ENCODE results near the gene ZBTB49. TPM values are rescaled to one million over a fixed set of nuclear protein-coding genes. Genes with fewer than 3 reads are reported as not detected.

Gene ZBTB49
- total RNA-seq, 5 donors from 2014 or later (not counting 1 experiment from before 2014, with no cell fraction given) = 7.9 to 17.1 (median 11.4) TPM

DNA sequence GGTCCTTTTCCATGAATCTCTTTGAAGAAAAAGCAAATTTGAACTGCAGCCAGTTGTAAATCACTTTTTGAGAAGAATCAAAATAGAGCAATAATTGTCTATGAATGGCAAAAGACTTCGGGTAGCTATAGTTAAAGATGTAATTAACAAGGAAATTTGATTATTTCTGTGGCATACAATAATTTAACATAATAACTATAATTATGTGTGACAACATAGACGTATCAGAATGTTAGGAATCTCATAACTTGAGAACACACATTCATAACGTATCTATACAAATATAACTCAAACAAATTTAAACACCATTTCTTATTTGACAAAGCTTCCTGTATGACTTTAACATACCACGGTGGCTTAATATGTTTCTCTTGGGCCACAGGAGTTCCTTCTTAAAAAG lies 60.9 kb downstream of the ZBTB49 start:
- H3K9me3 Mint-ChIP-seq = peaks cover 0 to 4% (median 0%) of the 10 kb centered on the region in 3 donors
- H3K36me3 ChIP-seq (ENCODE audit: control insufficient read depth in 2 of 2, extremely low read depth in 1 of 2, insufficient read depth in 1 of 2, low read length in 1 of 2) = no peaks in the 10 kb centered on the region
- POLR2A ChIA-PET = no interaction called here
- no peaks in the 10 kb centered on the region for H3K9me3 ChIP-seq
- H3K4me3 Mint-ChIP-seq = no peak overlapping the region
- H3K4me1 Mint-ChIP-seq = peaks cover 25 to 27% (median 26%) of the 10 kb centered on the region in 3 donors
- H3K27ac Mint-ChIP-seq = no peak overlapping the region
- no peaks in the 10 kb centered on the region for H3K27me3 Mint-ChIP-seq
- H3K27ac ChIP-seq (ENCODE audit: low read length) = no peak overlapping the region
- WGBS (ENCODE audit: insufficient coverage) = no CpG with 5 or more reads among the region's 4 CpGs
- no peak for ATAC-seq (replicated peaks in 1 of 4)
- H3K4me3 ChIP-seq (ENCODE audit: control insufficient read depth in 1 of 2, extremely low read depth in 1 of 2, low read length in 1 of 2) = no peak overlapping the region
- H3K36me3 Mint-ChIP-seq = no peaks in the 10 kb centered on the region
- peaks cover 2 to 20% of the 10 kb centered on the region in 2 experiments for H3K4me1 ChIP-seq (ENCODE audit: control insufficient read depth in 1 of 2, extremely low read depth in 1 of 2, insufficient read depth in 2 of 2, low read length in 2 of 2)
- CTCF ChIA-PET = no interaction called here
- DNase-seq = no peak
- no peaks in the 10 kb centered on the region for H3K27me3 ChIP-seq (replicated peaks in 1 of 2; ENCODE audit: control insufficient read depth in 2 of 2, extremely low read depth in 1 of 2, insufficient read depth in 2 of 2, low read length in 1 of 2)

DNA sequence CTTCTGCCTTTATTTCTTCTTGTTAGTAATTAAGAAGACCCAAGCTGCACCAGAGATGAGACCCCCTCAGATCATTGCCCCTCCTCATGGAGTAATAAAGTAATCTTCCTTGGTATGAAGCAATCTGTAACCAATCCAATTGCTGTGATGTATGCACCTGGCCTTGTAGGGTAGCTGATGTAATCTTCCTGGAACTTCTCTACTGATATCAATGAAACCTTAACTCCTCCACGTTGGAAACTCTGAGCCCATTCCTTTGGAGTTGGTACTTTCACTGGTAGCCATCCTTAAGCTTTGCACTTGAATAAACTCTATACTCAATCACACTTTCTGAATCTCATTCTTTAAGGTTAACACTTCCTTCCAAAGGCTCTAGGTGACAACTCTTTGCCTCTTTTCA lies 65.3 kb downstream of the ZBTB49 start:
- Histone ChIP-seq H3K9me3 (no peaks in the 10 kb centered on the region), H3K27me3 (replicated peaks in 1 of 2; ENCODE audit: control insufficient read depth in 2 of 2, extremely low read depth in 1 of 2, insufficient read depth in 2 of 2, low read length in 1 of 2) (peaks cover 0 to 18% of the 10 kb centered on the region in 2 experiments), H3K4me3 (ENCODE audit: control insufficient read depth in 1 of 2, extremely low read depth in 1 of 2, low read length in 1 of 2) (no peak overlapping the region), H3K4me1 (ENCODE audit: control insufficient read depth in 1 of 2, extremely low read depth in 1 of 2, insufficient read depth in 2 of 2, low read length in 2 of 2) (no peaks in the 10 kb centered on the region), H3K36me3 (ENCODE audit: control insufficient read depth in 2 of 2, extremely low read depth in 1 of 2, insufficient read depth in 1 of 2, low read length in 1 of 2) (no peaks in the 10 kb centered on the region), H3K27ac (ENCODE audit: low read length) (no peak overlapping the region)
- 25% methylated on average over 1 of the region's 1 CpG for WGBS (ENCODE audit: insufficient coverage)
- H3K9me3 Mint-ChIP-seq = no peaks in the 10 kb centered on the region
- ATAC-seq (replicated peaks in 1 of 4) (no peak), DNase-seq (no peak)
- no peak overlapping the region for H3K4me3 Mint-ChIP-seq
- CTCF ChIA-PET = no interaction called here
- no peak overlapping the region for H3K27ac Mint-ChIP-seq
- peaks cover 4 to 6% of the 10 kb centered on the region in 2 donors for H3K27me3 Mint-ChIP-seq
- no peaks in the 10 kb centered on the region for H3K36me3 Mint-ChIP-seq
- POLR2A ChIA-PET = no interaction called here
- peaks cover 0 to 2% (median 0%) of the 10 kb centered on the region in 3 donors for H3K4me1 Mint-ChIP-seq

DNA sequence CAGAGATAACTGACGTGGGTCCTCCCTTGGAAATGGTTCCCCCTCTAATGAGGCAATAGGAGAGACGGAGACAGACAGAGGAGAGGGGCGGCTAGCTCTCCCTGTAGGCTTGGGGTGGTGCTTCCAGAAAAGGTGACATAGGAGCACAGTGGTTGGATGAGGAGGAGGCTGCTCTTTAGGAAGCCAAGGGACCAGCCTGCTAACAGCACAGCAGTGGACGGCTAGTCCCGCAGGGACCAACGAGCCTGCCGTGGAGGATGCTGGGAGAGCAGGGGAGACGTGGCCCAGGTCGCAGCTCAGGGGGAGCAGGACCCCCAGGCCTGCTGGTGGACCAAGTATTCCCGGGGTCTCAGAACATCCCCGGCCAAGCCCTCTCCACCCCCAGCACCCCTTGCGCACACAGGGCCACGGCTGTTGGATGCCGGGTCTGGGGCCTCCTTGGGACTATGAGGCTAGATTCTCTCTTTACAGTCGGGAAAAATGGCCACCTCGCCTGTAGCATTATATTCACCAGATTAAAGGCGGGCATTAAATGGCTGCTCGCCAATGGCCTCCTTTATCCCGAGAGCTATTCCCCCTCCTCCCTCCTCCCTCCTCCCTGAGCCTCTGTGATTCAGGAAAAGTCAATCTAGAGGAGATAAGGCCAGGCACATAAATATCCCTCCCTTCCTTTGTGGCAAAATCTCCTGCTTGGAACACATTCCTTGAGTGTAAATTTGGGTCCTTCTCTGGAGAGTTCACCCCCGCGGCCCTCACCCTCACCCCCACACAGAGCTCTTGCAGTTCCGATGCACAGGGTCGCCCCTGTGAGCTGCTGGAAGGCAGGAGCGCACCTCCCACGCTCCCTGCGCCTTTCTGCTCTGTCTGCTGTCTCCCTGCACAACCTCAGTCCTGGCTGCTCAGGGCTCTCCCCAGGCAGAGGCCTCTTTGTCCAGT lies 66.3 kb downstream of the ZBTB49 start:
- DNase-seq (no peak), ATAC-seq (replicated peaks in 1 of 4) (no peak)
- no peak overlapping the region for H3K27ac ChIP-seq (ENCODE audit: low read length)
- H3K36me3 Mint-ChIP-seq = no peaks in the 10 kb centered on the region
- H3K4me3 ChIP-seq (ENCODE audit: control insufficient read depth in 1 of 2, extremely low read depth in 1 of 2, low read length in 1 of 2) = no peak overlapping the region
- peaks cover 4 to 11% of the 10 kb centered on the region in 2 donors for H3K27me3 Mint-ChIP-seq
- H3K36me3 ChIP-seq (ENCODE audit: control insufficient read depth in 2 of 2, extremely low read depth in 1 of 2, insufficient read depth in 1 of 2, low read length in 1 of 2) = no peaks in the 10 kb centered on the region
- H3K9me3 Mint-ChIP-seq = no peaks in the 10 kb centered on the region
- H3K9me3 ChIP-seq = no peaks in the 10 kb centered on the region
- H3K4me1 Mint-ChIP-seq = peaks cover 0 to 2% (median 0%) of the 10 kb centered on the region in 3 donors
- 78% methylated on average over 13 of the region's 26 CpGs for WGBS (ENCODE audit: insufficient coverage)
- CTCF ChIA-PET = interaction anchor here in 1 of 2 donors (0.5 kb wide), 1 partner anchor 104 kb away, joined by 3 read pairs; no protein-coding TSS in a partner anchor
- H3K27me3 ChIP-seq (replicated peaks in 1 of 2; ENCODE audit: control insufficient read depth in 2 of 2, extremely low read depth in 1 of 2, insufficient read depth in 2 of 2, low read length in 1 of 2) = peaks cover 0 to 20% of the 10 kb centered on the region in 2 experiments
- POLR2A ChIA-PET = interaction anchor here in 1 of 2 donors (0.5 kb wide), 1 partner anchor 1166 kb away, joined by 3 read pairs; no protein-coding TSS in a partner anchor
- no peaks in the 10 kb centered on the region for H3K4me1 ChIP-seq (ENCODE audit: control insufficient read depth in 1 of 2, extremely low read depth in 1 of 2, insufficient read depth in 2 of 2, low read length in 2 of 2)
- no peak overlapping the region for H3K4me3 Mint-ChIP-seq
- H3K27ac Mint-ChIP-seq = no peak overlapping the region

- DNase-seq = no peak
- Mint-ChIP-seq H3K36me3 (no peaks in the 10 kb centered on the region), H3K27ac (no peak overlapping the region), H3K9me3 (no peaks in the 10 kb centered on the region), H3K27me3 (peaks cover 12 to 16% of the 10 kb centered on the region in 2 donors), H3K4me1 (peaks cover 0 to 6% (median 4%) of the 10 kb centered on the region in 3 donors), H3K4me3 (no peak overlapping the region)
- Histone ChIP-seq H3K4me3 (ENCODE audit: control insufficient read depth in 1 of 2, extremely low read depth in 1 of 2, low read length in 1 of 2) (no peak overlapping the region), H3K4me1 (ENCODE audit: control insufficient read depth in 1 of 2, extremely low read depth in 1 of 2, insufficient read depth in 2 of 2, low read length in 2 of 2) (no peaks in the 10 kb centered on the region), H3K27me3 (replicated peaks in 1 of 2; ENCODE audit: control insufficient read depth in 2 of 2, extremely low read depth in 1 of 2, insufficient read depth in 2 of 2, low read length in 1 of 2) (peaks cover 0 to 20% of the 10 kb centered on the region in 2 experiments), H3K36me3 (ENCODE audit: control insufficient read depth in 2 of 2, extremely low read depth in 1 of 2, insufficient read depth in 1 of 2, low read length in 1 of 2) (no peaks in the 10 kb centered on the region), H3K9me3 (no peaks in the 10 kb centered on the region), H3K27ac (ENCODE audit: low read length) (no peak overlapping the region)
- no peak for ATAC-seq (replicated peaks in 1 of 4)
- 89% methylated on average over 5 of the region's 13 CpGs for WGBS (ENCODE audit: insufficient coverage)
- ChIA-PET CTCF (no interaction called here), POLR2A (no interaction called here)
Observed at GRCh38 chr4:4358093-4358854, 68.2 kb downstream of the ZBTB49 start.

DNA sequence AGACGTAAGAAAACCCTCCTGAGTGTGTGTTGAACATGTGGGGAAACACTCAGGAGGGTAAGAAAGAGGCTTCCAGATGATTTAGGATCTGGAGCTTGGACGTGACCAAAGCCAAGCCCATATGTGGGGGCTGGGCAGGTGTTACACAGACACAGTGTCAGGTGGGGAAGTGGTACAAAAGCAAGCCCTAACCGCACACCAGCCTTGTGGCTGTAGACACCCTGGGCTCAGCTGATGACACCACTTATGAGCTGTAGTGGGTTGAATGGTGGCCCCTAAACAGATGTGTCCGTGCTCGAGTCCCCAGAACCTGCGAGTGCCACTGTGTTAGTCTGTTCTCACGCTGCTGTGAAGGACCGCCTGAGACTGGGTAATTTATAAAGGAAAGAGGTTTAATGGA lies 71.8 kb downstream of the ZBTB49 start:
- POLR2A ChIA-PET = no interaction called here
- CTCF ChIA-PET = no interaction called here

GRCh38 chr4:4362991-4363697 lies 73.1 kb downstream of the ZBTB49 start:
- Mint-ChIP-seq H3K27me3 (peaks cover 13 to 22% of the 10 kb centered on the region in 2 donors), H3K9me3 (peaks cover 0 to 11% (median 7%) of the 10 kb centered on the region in 3 donors), H3K4me1 (peaks cover 0 to 6% (median 3%) of the 10 kb centered on the region in 3 donors), H3K27ac (no peak overlapping the region), H3K36me3 (no peaks in the 10 kb centered on the region), H3K4me3 (no peak overlapping the region)
- no peak for ATAC-seq (replicated peaks in 1 of 4)
- peaks cover 0 to 19% of the 10 kb centered on the region in 2 experiments for H3K27me3 ChIP-seq (replicated peaks in 1 of 2; ENCODE audit: control insufficient read depth in 2 of 2, extremely low read depth in 1 of 2, insufficient read depth in 2 of 2, low read length in 1 of 2)
- WGBS (ENCODE audit: insufficient coverage) = 91% methylated on average over 14 of the region's 16 CpGs
- H3K4me1 ChIP-seq (ENCODE audit: control insufficient read depth in 1 of 2, extremely low read depth in 1 of 2, insufficient read depth in 2 of 2, low read length in 2 of 2) = no peaks in the 10 kb centered on the region
- H3K36me3 ChIP-seq (ENCODE audit: control insufficient read depth in 2 of 2, extremely low read depth in 1 of 2, insufficient read depth in 1 of 2, low read length in 1 of 2) = no peaks in the 10 kb centered on the region
- no peaks in the 10 kb centered on the region for H3K9me3 ChIP-seq
- no peak for DNase-seq
- ChIA-PET POLR2A (no interaction called here), CTCF (interaction anchor here in 1 of 2 donors (0.6 kb wide), 1 partner anchor 920 kb away, joined by 3 read pairs; no protein-coding TSS in a partner anchor)
- H3K4me3 ChIP-seq (ENCODE audit: control insufficient read depth in 1 of 2, extremely low read depth in 1 of 2, low read length in 1 of 2) = no peak overlapping the region
- no peak overlapping the region for H3K27ac ChIP-seq (ENCODE audit: low read length)

More for the DNA sequence above, 71.8 kb downstream of the ZBTB49 start:
- Histone ChIP-seq H3K4me1 (ENCODE audit: control insufficient read depth in 1 of 2, extremely low read depth in 1 of 2, insufficient read depth in 2 of 2, low read length in 2 of 2) (no peaks in the 10 kb centered on the region), H3K4me3 (ENCODE audit: control insufficient read depth in 1 of 2, extremely low read depth in 1 of 2, low read length in 1 of 2) (no peak overlapping the region), H3K27me3 (replicated peaks in 1 of 2; ENCODE audit: control insufficient read depth in 2 of 2, extremely low read depth in 1 of 2, insufficient read depth in 2 of 2, low read length in 1 of 2) (peaks cover 0 to 21% of the 10 kb centered on the region in 2 experiments), H3K27ac (ENCODE audit: low read length) (no peak overlapping the region), H3K9me3 (no peaks in the 10 kb centered on the region), H3K36me3 (ENCODE audit: control insufficient read depth in 2 of 2, extremely low read depth in 1 of 2, insufficient read depth in 1 of 2, low read length in 1 of 2) (no peaks in the 10 kb centered on the region)
- no peaks in the 10 kb centered on the region for H3K36me3 Mint-ChIP-seq
- H3K4me1 Mint-ChIP-seq = peaks cover 0 to 6% (median 3%) of the 10 kb centered on the region in 3 donors
- 67% methylated on average over 7 of the region's 8 CpGs for WGBS (ENCODE audit: insufficient coverage)
- H3K27ac Mint-ChIP-seq = no peak overlapping the region
- H3K27me3 Mint-ChIP-seq = peaks cover 13 to 22% of the 10 kb centered on the region in 2 donors
- DNase-seq (no peak), ATAC-seq (replicated peaks in 1 of 4) (no peak)
- no peak overlapping the region for H3K4me3 Mint-ChIP-seq
- peaks cover 0 to 9% (median 7%) of the 10 kb centered on the region in 3 donors for H3K9me3 Mint-ChIP-seq

All from T-cell (primary cell).